C4-2B (cell line): ENCODE data around the gene LCN9.

Experiments used
- CTCF ChIP-seq: fragments of 450-650 bp; conservative IDR thresholded peaks from 2 replicates; pipeline ENCODE4 v1.5.1; 2017; ENCODE audit warnings: mild to moderate bottlenecking
- ZFX ChIP-seq: fragments of 450-650 bp; IDR thresholded peaks from 2 replicates; pipeline ENCODE4 v1.6.1; 2017

GRCh38 chr9:135664266-135664665, 1.2 kb downstream of the LCN9 start:
- TF ChIP-seq CTCF (no peak), ZFX (no peak)
